ENCODE measurements around the gene LRIT2.
"Not testable (repeated sequence)": the region's sequence is repeated elsewhere in the genome, so short reads cannot be mapped to it uniquely, and the experiment has no call there.

The LRIT2 gene

DNA sequence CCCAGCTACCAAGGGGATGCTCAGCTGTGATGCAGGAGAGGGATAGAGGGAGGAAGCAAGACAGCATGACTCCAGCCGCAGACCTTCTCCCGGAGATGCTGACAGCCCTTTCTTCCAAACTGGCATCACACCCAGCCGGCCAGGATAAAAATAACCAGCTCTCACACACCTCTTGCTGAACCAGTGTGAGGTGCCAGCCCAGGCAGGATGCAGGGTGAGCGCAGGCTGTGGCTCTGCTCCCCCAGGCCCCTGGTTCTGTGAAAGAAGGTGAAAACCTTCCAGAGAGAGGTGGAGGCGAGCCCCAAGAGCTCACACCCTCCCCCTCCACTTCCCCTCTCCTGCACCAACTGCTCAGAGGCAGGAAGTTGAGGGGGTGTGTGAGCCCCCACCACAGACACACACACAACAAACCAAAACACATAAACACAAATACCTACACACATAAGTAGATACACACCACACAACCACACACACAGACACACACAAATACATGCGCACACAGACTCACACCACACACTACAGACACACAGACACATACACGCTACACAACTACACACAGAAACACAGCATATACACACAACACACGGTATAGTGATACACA is 47.7 kb downstream of the LRIT2 start:
- no peak for DNase-seq

DNA sequence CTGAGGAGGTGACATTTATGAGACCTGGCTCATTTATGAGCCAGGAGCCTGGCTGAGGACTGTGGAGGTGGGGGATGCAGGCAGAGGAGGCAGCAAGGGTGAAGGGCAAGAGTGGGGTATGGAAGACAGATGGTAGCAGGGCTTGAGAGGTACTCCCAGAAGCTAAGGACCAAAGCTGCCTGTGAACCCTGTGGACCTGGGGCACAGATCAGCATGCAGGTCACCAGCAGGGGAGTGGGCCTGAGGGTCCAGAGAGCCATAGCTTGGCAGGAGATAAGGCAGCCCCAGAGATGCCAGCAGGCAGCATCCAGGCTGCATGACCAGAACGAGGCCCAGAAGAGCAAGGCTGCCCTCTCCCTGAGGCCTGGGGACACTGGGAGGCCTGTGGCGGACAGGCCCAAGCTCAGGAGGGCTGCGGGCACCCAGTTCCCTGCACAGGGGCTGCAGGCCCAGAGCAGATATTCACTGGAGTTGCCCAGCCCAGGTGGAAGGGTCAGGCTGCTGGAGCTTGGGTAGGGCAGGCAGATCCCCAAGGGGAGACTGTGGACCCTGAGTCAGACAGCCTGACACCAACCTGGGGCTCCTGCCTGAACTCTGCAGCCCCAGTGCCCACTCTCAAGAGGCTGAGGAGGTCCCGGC is 48.4 kb downstream of the LRIT2 start:
- DNase-seq: no peak

DNA sequence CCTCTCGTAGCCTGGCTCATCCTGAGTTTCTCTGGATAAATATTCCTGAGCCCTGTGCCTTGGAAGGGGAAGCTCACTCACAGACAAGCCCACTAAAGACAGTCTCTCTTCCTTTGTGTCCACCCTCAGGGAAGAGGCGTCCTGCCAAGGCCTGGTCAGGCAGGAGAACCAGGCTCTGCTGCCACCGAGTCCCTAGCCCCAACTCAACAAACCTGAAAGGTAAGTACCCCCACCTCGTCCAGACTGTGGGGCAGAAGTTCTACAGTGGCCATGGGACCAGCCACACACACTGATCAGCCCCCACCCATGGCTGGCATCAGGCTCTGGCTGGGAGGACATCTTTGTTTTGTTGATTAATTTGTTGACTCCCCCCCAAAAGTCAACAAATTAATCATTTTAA is 49.0 kb downstream of the LRIT2 start:
- no peak for DNase-seq

DNA sequence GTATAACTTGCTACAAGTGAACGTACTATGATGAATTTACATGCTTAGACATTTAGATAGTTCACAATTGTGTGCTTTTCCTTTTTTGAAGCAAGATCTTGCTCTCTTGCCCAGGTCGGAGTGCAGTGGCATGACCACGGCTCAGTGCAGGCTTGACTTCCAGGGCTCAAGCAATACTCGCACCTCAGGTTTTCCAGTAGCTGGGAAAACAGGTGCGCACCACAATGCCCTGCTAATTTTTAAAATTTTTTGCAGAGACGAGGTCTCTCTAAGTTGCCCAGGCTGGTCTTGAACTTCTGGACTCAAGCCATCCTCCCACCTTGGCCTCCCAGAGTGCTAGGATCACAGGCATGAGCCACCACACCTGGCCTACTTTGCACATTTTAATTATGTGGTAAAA is 49.9 kb downstream of the LRIT2 start:
- no peak for DNase-seq

DNA sequence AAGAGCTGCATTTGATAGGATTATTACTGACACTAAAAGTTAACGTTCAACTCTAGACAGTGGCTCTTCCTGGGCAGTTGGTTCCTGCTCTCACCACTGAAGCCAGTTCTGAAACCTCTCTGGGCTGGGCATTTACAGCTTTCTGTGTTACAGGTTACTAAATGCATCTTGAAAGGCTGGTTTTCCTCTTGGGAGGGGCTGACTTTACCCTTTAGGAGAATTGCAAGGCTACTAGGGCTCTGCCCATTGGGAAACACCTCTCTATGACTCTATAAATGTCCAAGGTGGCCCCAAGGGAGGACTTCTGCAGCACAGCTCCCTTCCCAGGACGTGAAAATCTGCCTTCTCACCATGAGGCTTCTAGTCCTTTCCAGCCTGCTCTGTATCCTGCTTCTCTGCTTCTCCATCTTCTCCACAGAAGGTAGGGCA is 51.8 kb downstream of the LRIT2 start, which contains the start of gene GPR15LG:
GPR15LG (plus strand) TSS at position 301 of the 429 bp plus-strand sequence; CDS start at position 352, 51 bp downstream.
- no peak for DNase-seq

DNA sequence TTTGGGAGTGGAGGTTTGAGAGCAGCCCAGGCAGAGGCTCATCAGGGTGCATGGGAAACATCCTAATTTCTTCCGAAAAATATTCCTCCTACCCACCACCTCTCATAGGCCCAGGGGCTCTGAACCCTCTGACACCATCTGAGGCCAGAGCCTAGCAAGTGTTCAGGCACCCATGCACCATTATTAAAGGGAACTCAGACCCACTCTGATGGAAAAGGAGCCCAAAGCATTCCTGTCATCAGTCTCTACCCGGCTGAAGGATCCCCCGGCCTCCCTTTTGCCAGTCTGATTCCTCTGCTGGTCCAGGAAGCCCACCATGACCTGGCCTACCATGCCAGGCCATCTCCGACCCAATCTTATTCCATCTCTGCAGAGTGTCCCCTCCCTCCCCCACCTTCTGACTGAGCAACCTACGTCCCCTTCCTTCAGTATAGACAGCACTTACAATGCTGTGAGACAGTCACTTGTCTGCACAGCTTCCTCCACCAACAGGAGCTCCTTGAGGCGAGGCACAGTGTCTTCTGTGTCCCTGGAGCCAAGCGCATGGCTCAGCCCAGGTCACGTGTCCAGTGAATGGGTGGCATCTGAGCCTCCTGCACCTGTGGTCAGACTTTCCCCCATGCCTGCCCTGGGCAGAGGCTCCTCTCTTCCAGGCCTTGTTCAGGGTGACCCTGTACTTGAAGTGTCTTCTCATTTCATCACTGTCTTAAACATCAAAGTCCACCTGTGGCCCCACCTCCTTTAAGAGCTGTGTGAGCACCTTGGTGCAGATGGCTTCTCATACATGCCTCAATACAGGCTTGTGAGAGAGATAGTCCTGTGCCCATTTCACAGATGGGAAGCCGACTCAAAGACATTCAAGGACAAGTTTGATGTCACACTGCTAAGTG is 52.6 kb downstream of the LRIT2 start:
- DNase-seq: no peak

DNA sequence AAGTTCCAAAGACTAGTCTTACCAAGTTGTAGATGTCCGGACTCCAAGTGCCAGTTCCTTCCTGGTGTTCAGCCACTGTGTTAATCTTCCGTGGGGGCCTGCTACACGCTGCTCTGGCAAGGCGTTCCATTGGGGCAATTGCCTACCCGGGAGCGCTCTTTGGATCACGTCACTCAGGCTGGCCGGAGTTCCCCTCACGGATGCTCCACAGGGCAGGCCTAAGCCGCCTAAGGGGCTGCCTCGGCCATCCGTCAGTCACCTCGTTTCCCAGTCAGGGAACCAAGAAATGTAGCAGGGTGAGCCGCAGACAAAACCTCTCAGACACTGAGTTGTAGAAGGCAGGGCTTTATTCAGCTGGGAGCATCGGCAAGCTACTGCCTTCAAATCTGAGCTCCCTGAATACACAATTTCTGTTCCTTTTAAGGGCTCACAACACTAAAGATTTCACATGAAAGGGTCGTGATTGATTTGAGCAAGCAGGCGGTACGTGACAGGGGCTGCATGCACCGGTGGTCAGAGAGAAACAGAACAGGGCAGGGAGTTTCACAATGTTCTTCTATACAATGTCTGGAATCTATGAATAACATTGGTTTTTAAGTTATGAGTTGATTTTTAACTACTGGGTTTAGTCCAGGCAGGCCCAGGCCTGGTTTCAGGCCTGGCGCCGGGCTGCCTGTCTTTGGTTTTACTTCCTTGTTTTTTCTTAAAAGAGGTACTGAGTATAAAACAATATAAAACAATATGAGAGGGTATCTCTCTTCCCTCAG is 53.5 kb downstream of the LRIT2 start:
- not testable (repeated sequence) for DNase-seq

DNA sequence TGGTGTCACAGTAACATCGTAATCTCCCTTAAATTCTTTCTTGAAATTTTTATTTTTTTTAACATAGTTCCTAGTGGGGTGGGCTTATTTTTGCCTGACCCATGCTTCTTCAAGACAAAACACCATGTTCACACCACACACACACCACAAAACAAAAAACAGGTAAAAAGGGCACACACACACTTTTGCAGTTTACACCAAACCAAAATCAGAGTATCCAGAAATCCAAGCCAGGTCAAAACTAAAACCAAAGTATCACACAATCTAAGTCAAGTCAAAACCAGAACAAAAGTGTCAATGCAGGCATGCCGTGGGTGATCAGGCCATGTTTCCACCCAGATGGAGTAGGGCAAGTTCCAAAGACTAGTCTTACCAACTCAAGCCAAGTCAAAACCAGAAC is 54.1 kb downstream of the LRIT2 start:
- not testable (repeated sequence) for DNase-seq

Measured in activated T-cell treated with anti-CD3 and anti-CD28 coated beads for 4 hours (primary cell).